Measurements from ENCODE around the gene TMEM184B. TPM values are rescaled to one million over a fixed set of nuclear protein-coding genes. Genes with fewer than 3 reads are reported as not detected.
A peak's percentile ranks its signal among the peaks of the same experiment; 100 is the strongest.

TMEM184B gene
- polyA plus RNA-seq, 1 donor (not counting 4 experiments of a cell fraction or from before 2014, with no cell fraction given), result 18.8 TPM

GRCh38 chr22:38264322-38264843, 8.4 kb downstream of the TMEM184B start:
- no peaks in the 10 kb centered on the region for H3K9me3 ChIP-seq (ENCODE audit: control insufficient read depth, low read depth, low read length)
- DNase-seq (ENCODE audit: low read depth, low spot score) (no peak), FAIRE-seq (no peak)
- H3K9ac ChIP-seq (ENCODE audit: control insufficient read depth, extremely low read depth, insufficient read depth, low read length), result no peak overlapping the region
- H3K4me1 ChIP-seq (ENCODE audit: control insufficient read depth, extremely low read depth, insufficient read depth, low read length), result peaks cover 6% of the 10 kb centered on the region
- H3K36me3 ChIP-seq (ENCODE audit: control insufficient read depth in 2 of 2, extremely low read depth in 1 of 2, insufficient read depth in 2 of 2, low read length in 2 of 2), result peaks cover 6 to 18% of the 10 kb centered on the region in 2 experiments
- H3K4me2 ChIP-seq (ENCODE audit: control insufficient read depth, extremely low read depth, insufficient read depth, low read depth, low read length), result no peak overlapping the region
- no peak overlapping the region for H2AFZ ChIP-seq (ENCODE audit: control insufficient read depth, low read length)
- no peak overlapping the region for H3K27ac ChIP-seq (ENCODE audit: control insufficient read depth, insufficient read depth, low read length)
- no peak overlapping the region for H3K4me3 ChIP-seq (ENCODE audit: control insufficient read depth in 2 of 3, extremely low read depth in 1 of 3, insufficient read depth in 2 of 3, low read depth in 1 of 3, low read length in 3 of 3)
- H3K27me3 ChIP-seq (ENCODE audit: control insufficient read depth, extremely low read depth, insufficient read depth, low read length), result no peaks in the 10 kb centered on the region
- peaks cover 18% of the 10 kb centered on the region for H4K20me1 ChIP-seq (ENCODE audit: control insufficient read depth, extremely low read depth, insufficient read depth, low read length)
- TF ChIP-seq EZH2 (IDR thresholded peaks at IDR 0.05; ENCODE audit: low read length), result no peak
- TF ChIP-seq CTCF (optimal IDR thresholded peaks at IDR 0.05 in 1 of 3, IDR thresholded peaks at IDR 0.05 in 1 of 3, conservative IDR thresholded peaks at IDR 0.05 in 1 of 3; ENCODE audit: extremely low read depth in 1 of 3, insufficient read depth in 2 of 3, low read length in 3 of 3), result no peak
- dilution Hi-C loops (cut with MboI; ENCODE audit: extremely low pct_ligation_motif_present, low sequenced_read_pairs), result no loop called here
- peaks cover 93% of the 10 kb centered on the region for H3K79me2 ChIP-seq (ENCODE audit: control insufficient read depth, insufficient read depth, low read length)
- H3K9me1 ChIP-seq (ENCODE audit: control insufficient read depth, extremely low read depth, insufficient read depth, low read length), result no peaks in the 10 kb centered on the region

GRCh38 chr22:38262051-38262795, 10.6 kb downstream of the TMEM184B start:
- Histone ChIP-seq H3K27ac (ENCODE audit: control insufficient read depth, insufficient read depth, low read length) (no peak overlapping the region), H4K20me1 (ENCODE audit: control insufficient read depth, extremely low read depth, insufficient read depth, low read length) (peaks cover 14% of the 10 kb centered on the region), H3K27me3 (ENCODE audit: control insufficient read depth, extremely low read depth, insufficient read depth, low read length) (no peaks in the 10 kb centered on the region), H3K9me1 (ENCODE audit: control insufficient read depth, extremely low read depth, insufficient read depth, low read length) (no peaks in the 10 kb centered on the region), H3K4me1 (ENCODE audit: control insufficient read depth, extremely low read depth, insufficient read depth, low read length) (peaks cover 6% of the 10 kb centered on the region), H2AFZ (ENCODE audit: control insufficient read depth, low read length) (no peak overlapping the region), H3K4me3 (ENCODE audit: control insufficient read depth in 2 of 3, extremely low read depth in 1 of 3, insufficient read depth in 2 of 3, low read depth in 1 of 3, low read length in 3 of 3) (no peak overlapping the region), H3K9ac (ENCODE audit: control insufficient read depth, extremely low read depth, insufficient read depth, low read length) (no peak overlapping the region), H3K4me2 (ENCODE audit: control insufficient read depth, extremely low read depth, insufficient read depth, low read depth, low read length) (no peak overlapping the region), H3K36me3 (ENCODE audit: control insufficient read depth in 2 of 2, extremely low read depth in 1 of 2, insufficient read depth in 2 of 2, low read length in 2 of 2) (peaks cover 5 to 14% of the 10 kb centered on the region in 2 experiments), H3K9me3 (ENCODE audit: control insufficient read depth, low read depth, low read length) (no peaks in the 10 kb centered on the region), H3K79me2 (ENCODE audit: control insufficient read depth, insufficient read depth, low read length) (peaks cover 89% of the 10 kb centered on the region)
- DNase-seq (ENCODE audit: low read depth, low spot score) (no peak), FAIRE-seq (peak; percentile 81)
- TF ChIP-seq CTCF (optimal IDR thresholded peaks at IDR 0.05 in 1 of 3, IDR thresholded peaks at IDR 0.05 in 1 of 3, conservative IDR thresholded peaks at IDR 0.05 in 1 of 3; ENCODE audit: extremely low read depth in 1 of 3, insufficient read depth in 2 of 3, low read length in 3 of 3) (peak; percentile 73 to 84 (median 79)), EZH2 (IDR thresholded peaks at IDR 0.05; ENCODE audit: low read length) (no peak)
- dilution Hi-C loops (cut with MboI; ENCODE audit: extremely low pct_ligation_motif_present, low sequenced_read_pairs), result no loop called here

All from keratinocyte (primary cell).